Measurements from ENCODE around the gene BDKRB1.

DNA sequence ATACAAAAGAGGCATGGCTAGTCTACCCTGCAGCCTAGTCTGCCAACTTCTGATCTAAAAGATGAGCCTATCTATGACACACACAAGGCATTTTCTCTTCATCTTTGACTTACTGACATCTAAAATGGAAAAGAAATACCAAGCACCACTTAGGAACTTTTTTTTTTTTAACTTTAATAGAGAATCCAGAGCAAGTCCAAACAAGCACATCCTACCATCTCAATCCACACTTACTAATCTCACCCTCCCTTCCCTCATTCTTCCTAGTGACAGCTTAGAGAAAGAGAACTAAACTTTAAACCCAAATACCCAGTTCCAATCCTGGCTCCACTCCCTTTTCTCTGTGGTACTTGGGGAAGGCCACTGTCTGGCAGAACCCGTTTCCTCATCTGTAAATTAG is 31.8 kb downstream of the BDKRB1 start:
- TF ChIP-seq, protein P1, sequence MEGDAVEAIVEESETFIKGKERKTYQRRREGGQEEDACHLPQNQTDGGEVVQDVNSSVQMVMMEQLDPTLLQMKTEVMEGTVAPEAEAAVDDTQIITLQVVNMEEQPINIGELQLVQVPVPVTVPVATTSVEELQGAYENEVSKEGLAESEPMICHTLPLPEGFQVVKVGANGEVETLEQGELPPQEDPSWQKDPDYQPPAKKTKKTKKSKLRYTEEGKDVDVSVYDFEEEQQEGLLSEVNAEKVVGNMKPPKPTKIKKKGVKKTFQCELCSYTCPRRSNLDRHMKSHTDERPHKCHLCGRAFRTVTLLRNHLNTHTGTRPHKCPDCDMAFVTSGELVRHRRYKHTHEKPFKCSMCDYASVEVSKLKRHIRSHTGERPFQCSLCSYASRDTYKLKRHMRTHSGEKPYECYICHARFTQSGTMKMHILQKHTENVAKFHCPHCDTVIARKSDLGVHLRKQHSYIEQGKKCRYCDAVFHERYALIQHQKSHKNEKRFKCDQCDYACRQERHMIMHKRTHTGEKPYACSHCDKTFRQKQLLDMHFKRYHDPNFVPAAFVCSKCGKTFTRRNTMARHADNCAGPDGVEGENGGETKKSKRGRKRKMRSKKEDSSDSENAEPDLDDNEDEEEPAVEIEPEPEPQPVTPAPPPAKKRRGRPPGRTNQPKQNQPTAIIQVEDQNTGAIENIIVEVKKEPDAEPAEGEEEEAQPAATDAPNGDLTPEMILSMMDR (conservative IDR thresholded peaks at IDR 0.05 in 1 of 2, IDR thresholded peaks at IDR 0.05 in 1 of 2; ENCODE audit: low read depth in 1 of 2, low read length in 2 of 2) = no peak
- no peak for TF ChIP-seq EZH2 (IDR thresholded peaks at IDR 0.05; ENCODE audit: low read length, missing control alignments)

Measured in fibroblast of lung (primary cell).